CD4-positive, CD25-positive, alpha-beta regulatory T cell (primary cell): Measurements from ENCODE around the gene ZNF775. TPM values are rescaled to one million over a fixed set of nuclear protein-coding genes. Genes with fewer than 3 reads are reported as not detected.

ENCODE experiments used
- ATAC-seq, 2 donors: fragments of 150-1000 bp; cut with Tn5 transposase; one replicate each; pipeline ENCODE4 v1.10.0; 2021; ENCODE audit warnings: low read depth in 2 of 2, moderate number of reproducible peaks in 2 of 2, moderate library complexity in 1 of 2
- DNase-seq, 3 donors: peaks; one replicate each; pipeline versions ENCODE4 v3.0.0 to v3.0.0-alpha.2; 2012 to 2022; ENCODE audit warnings: mixed read lengths in 1 of 3
- H3K27ac ChIP-seq: one replicate; pipeline ENCODE4 v1.7.0; 2013; ENCODE audit warnings: mild to moderate bottlenecking, low read length; ENCODE audit not compliant: insufficient read depth, poor library complexity, severe bottlenecking
- H3K27me3 ChIP-seq: one replicate; pipeline ENCODE4 v1.7.0; 2013; ENCODE audit warnings: low read length; ENCODE audit not compliant: control insufficient read depth, insufficient read depth
- H3K36me3 ChIP-seq: one replicate; pipeline ENCODE4 v1.7.0; 2013; ENCODE audit warnings: mild to moderate bottlenecking, low read length, moderate library complexity; ENCODE audit not compliant: control insufficient read depth, insufficient read depth
- H3K4me1 ChIP-seq: 2 replicates; pipeline ENCODE4 v1.7.0; 2013; ENCODE audit warnings: mild to moderate bottlenecking, low read length; ENCODE audit not compliant: insufficient read depth, control insufficient read depth, poor library complexity, severe bottlenecking
- H3K4me3 ChIP-seq: one replicate; pipeline ENCODE4 v1.7.0; 2013; ENCODE audit warnings: low read depth, mild to moderate bottlenecking, low read length, moderate library complexity
- H3K9me3 ChIP-seq, 2 experiments: 1 replicate in 1 of 2; 2 replicates in 1 of 2; pipeline ENCODE4 v1.7.0; 2013; ENCODE audit warnings: low read length in 2 of 2, mild to moderate bottlenecking in 1 of 2, moderate library complexity in 1 of 2; ENCODE audit not compliant: control insufficient read depth in 2 of 2
- H3K27ac Mint-ChIP-seq, 3 donors: one replicate each; pipeline ENCODE4 v1.8.0; 2020 to 2022; ENCODE audit warnings: mild to moderate bottlenecking in 3 of 3, mixed read lengths in 3 of 3, moderate library complexity in 2 of 3
- H3K27me3 Mint-ChIP-seq: one replicate; pipeline ENCODE4 v1.8.0; 2022; ENCODE audit warnings: mild to moderate bottlenecking, mixed read lengths
- H3K36me3 Mint-ChIP-seq: one replicate; pipeline ENCODE4 v1.8.0; 2020; ENCODE audit warnings: mixed read lengths
- H3K4me1 Mint-ChIP-seq, 4 donors: one replicate each; pipeline ENCODE4 v1.8.0; 2020 to 2022; ENCODE audit warnings: mixed read lengths in 4 of 4, mild to moderate bottlenecking in 1 of 4
- H3K4me3 Mint-ChIP-seq, 4 donors: one replicate each; pipeline ENCODE4 v1.8.0; 2020 to 2022; ENCODE audit warnings: mild to moderate bottlenecking in 4 of 4, mixed read lengths in 4 of 4, moderate library complexity in 3 of 4
- H3K9me3 Mint-ChIP-seq, 7 donors: one replicate each; pipeline ENCODE4 v1.8.0; 2020 to 2022; ENCODE audit warnings: mixed read lengths in 7 of 7, mild to moderate bottlenecking in 3 of 7, moderate library complexity in 2 of 7
- polyA plus RNA-seq, 4 donors: library from polyadenylated mRNA; unstranded; fragments of 300-500 nt; fragmentation: Illumina TruSeq; gene quantifications; one replicate each; pipeline ENCODE4 v1.2.3, GENCODE V29; 2021
- total RNA-seq: library from RNA; stranded (reverse); gene quantifications from one replicate; pipeline ENCODE4 v1.2.3, GENCODE V29; 2022

Gene ZNF775
- total and polyA plus RNA-seq, 5 donors from 2014 or later = 2.2 to 7.6 (median 2.9) TPM

- H3K9me3 Mint-ChIP-seq = no peaks in the 10 kb centered on the region
- H3K4me3 Mint-ChIP-seq = no peak overlapping the region
- ATAC-seq (no peak), DNase-seq (no peak)
- no peak overlapping the region for H3K27ac Mint-ChIP-seq
- Histone ChIP-seq H3K36me3 (no peaks in the 10 kb centered on the region), H3K4me1 (no peaks in the 10 kb centered on the region), H3K27me3 (peaks cover 3% of the 10 kb centered on the region), H3K4me3 (no peak overlapping the region), H3K9me3 (no peaks in the 10 kb centered on the region), H3K27ac (no peak overlapping the region)
- no peaks in the 10 kb centered on the region for H3K36me3 Mint-ChIP-seq
- H3K4me1 Mint-ChIP-seq = peaks cover 0 to 3% (median 1%) of the 10 kb centered on the region in 4 donors
- peaks cover 5% of the 10 kb centered on the region for H3K27me3 Mint-ChIP-seq
These were observed 51.4 kb downstream of the ZNF775 start for GRCh38 chr7:150430465-150431085.

- Mint-ChIP-seq H3K36me3 (no peaks in the 10 kb centered on the region), H3K4me1 (peaks cover 0 to 4% (median 0%) of the 10 kb centered on the region in 4 donors), H3K9me3 (no peaks in the 10 kb centered on the region), H3K27ac (no peak overlapping the region), H3K4me3 (no peak overlapping the region), H3K27me3 (peaks cover 5% of the 10 kb centered on the region)
- DNase-seq = no peak
- Histone ChIP-seq H3K4me1 (no peaks in the 10 kb centered on the region), H3K9me3 (no peaks in the 10 kb centered on the region), H3K27ac (no peak overlapping the region), H3K4me3 (no peak overlapping the region), H3K27me3 (peaks cover 3% of the 10 kb centered on the region), H3K36me3 (no peaks in the 10 kb centered on the region)
- no peak for ATAC-seq
These were observed 52.9 kb downstream of the ZNF775 start for GRCh38 chr7:150431839-150432658.

- DNase-seq (no peak), ATAC-seq (peak in 1 of 2 donors; percentile 22)
- Histone ChIP-seq H3K27ac (no peak overlapping the region), H3K4me1 (no peaks in the 10 kb centered on the region), H3K36me3 (no peaks in the 10 kb centered on the region), H3K27me3 (peaks cover 3% of the 10 kb centered on the region), H3K4me3 (no peak overlapping the region), H3K9me3 (no peaks in the 10 kb centered on the region)
- Mint-ChIP-seq H3K4me3 (no peak overlapping the region), H3K27ac (peak overlapping the region in 2 of 3 donors; percentile 29 to 66), H3K36me3 (no peaks in the 10 kb centered on the region), H3K9me3 (no peaks in the 10 kb centered on the region), H3K4me1 (peaks cover 0 to 4% (median 0%) of the 10 kb centered on the region in 4 donors), H3K27me3 (peaks cover 8% of the 10 kb centered on the region)
These were observed 54.1 kb downstream of the ZNF775 start for GRCh38 chr7:150432915-150433892.

GRCh38 chr7:150434240-150434639, 55.1 kb downstream of the ZNF775 start:
- Mint-ChIP-seq H3K27ac (peak overlapping the region in 1 of 3 donors; percentile 49), H3K27me3 (peaks cover 18% of the 10 kb centered on the region), H3K9me3 (no peaks in the 10 kb centered on the region), H3K4me1 (peaks cover 0 to 5% (median 1%) of the 10 kb centered on the region in 4 donors), H3K36me3 (no peaks in the 10 kb centered on the region), H3K4me3 (no peak overlapping the region)
- Histone ChIP-seq H3K4me1 (no peaks in the 10 kb centered on the region), H3K4me3 (no peak overlapping the region), H3K27ac (no peak overlapping the region), H3K9me3 (no peaks in the 10 kb centered on the region), H3K36me3 (no peaks in the 10 kb centered on the region), H3K27me3 (peaks cover 3% of the 10 kb centered on the region)
- ATAC-seq (no peak), DNase-seq (no peak)

- H3K36me3 ChIP-seq = no peaks in the 10 kb centered on the region
- H3K27ac ChIP-seq = no peak overlapping the region
- Mint-ChIP-seq H3K4me3 (no peak overlapping the region), H3K4me1 (peaks cover 0 to 9% (median 4%) of the 10 kb centered on the region in 4 donors), H3K27ac (no peak overlapping the region), H3K9me3 (peaks cover 0 to 1% (median 0%) of the 10 kb centered on the region in 7 donors), H3K36me3 (no peaks in the 10 kb centered on the region), H3K27me3 (peaks cover 23% of the 10 kb centered on the region)
- H3K4me1 ChIP-seq = no peaks in the 10 kb centered on the region
- peaks cover 3% of the 10 kb centered on the region for H3K27me3 ChIP-seq
- no peaks in the 10 kb centered on the region for H3K9me3 ChIP-seq
- H3K4me3 ChIP-seq = no peak overlapping the region
- DNase-seq (no peak), ATAC-seq (no peak)
These were observed 55.9 kb downstream of the ZNF775 start for GRCh38 chr7:150435047-150435389.

- H3K27me3 ChIP-seq = no peaks in the 10 kb centered on the region
- no peak overlapping the region for H3K4me3 Mint-ChIP-seq
- peak overlapping the region in 2 of 3 donors; percentile 34 to 80 for H3K27ac Mint-ChIP-seq
- H3K27ac ChIP-seq = no peak overlapping the region
- no peaks in the 10 kb centered on the region for H3K4me1 ChIP-seq
- H3K9me3 Mint-ChIP-seq = peaks cover 0 to 1% (median 0%) of the 10 kb centered on the region in 7 donors
- no peak overlapping the region for H3K4me3 ChIP-seq
- ATAC-seq (peak; percentile 56 to 57), DNase-seq (no peak)
- no peaks in the 10 kb centered on the region for H3K36me3 Mint-ChIP-seq
- peaks cover 0 to 14% (median 8%) of the 10 kb centered on the region in 4 donors for H3K4me1 Mint-ChIP-seq
- no peaks in the 10 kb centered on the region for H3K36me3 ChIP-seq
- peaks cover 23% of the 10 kb centered on the region for H3K27me3 Mint-ChIP-seq
- H3K9me3 ChIP-seq = no peaks in the 10 kb centered on the region
These were observed 56.4 kb downstream of the ZNF775 start for GRCh38 chr7:150435390-150436073.

GRCh38 chr7:150439967-150440366, 60.8 kb downstream of the ZNF775 start:
- no peak overlapping the region for H3K4me3 Mint-ChIP-seq
- Histone ChIP-seq H3K9me3 (peaks cover 7 to 10% of the 10 kb centered on the region in 2 experiments), H3K4me1 (no peaks in the 10 kb centered on the region), H3K36me3 (no peaks in the 10 kb centered on the region), H3K27me3 (no peaks in the 10 kb centered on the region), H3K27ac (no peak overlapping the region), H3K4me3 (no peak overlapping the region)
- DNase-seq = peak in 1 of 3 donors; percentile 40
- no peak for ATAC-seq
- peaks cover 0 to 9% (median 1%) of the 10 kb centered on the region in 7 donors for H3K9me3 Mint-ChIP-seq
- H3K4me1 Mint-ChIP-seq = peaks cover 0 to 16% (median 10%) of the 10 kb centered on the region in 4 donors
- peaks cover 18% of the 10 kb centered on the region for H3K27me3 Mint-ChIP-seq
- no peak overlapping the region for H3K27ac Mint-ChIP-seq
- peaks cover 3% of the 10 kb centered on the region for H3K36me3 Mint-ChIP-seq
